ENCODE measurements around the gene SH3GLB1. TPM values are rescaled to one million over a fixed set of nuclear protein-coding genes. Genes with fewer than 3 reads are reported as not detected.
A peak's percentile ranks its signal among the peaks of the same experiment; 100 is the strongest.

Gene SH3GLB1
- total and polyA plus RNA-seq, 2 of the 13 experiments (the other 11 are each of a cell fraction or from before 2014, with no cell fraction given): 26.0 to 41.5 TPM

- Histone ChIP-seq H3K27ac (ENCODE audit: extremely low read length, insufficient read depth, low read length) (peak overlapping the region; percentile 33), H2AFZ (ENCODE audit: low read length) (no peak overlapping the region), H3K27me3 (ENCODE audit: control insufficient read depth in 1 of 2, insufficient read depth in 2 of 2, low read length in 2 of 2) (no peaks in the 10 kb centered on the region), H4K20me1 (ENCODE audit: insufficient read depth, low read length) (no peaks in the 10 kb centered on the region), H3K36me3 (replicated peaks in 1 of 2; ENCODE audit: control insufficient read depth in 1 of 2, insufficient read depth in 2 of 2, low read length in 2 of 2) (no peaks in the 10 kb centered on the region), H3K4me3 (replicated peaks in 1 of 3; ENCODE audit: insufficient read depth in 1 of 3, low read depth in 2 of 3, low read length in 3 of 3) (no peak overlapping the region), H3K4me1 (ENCODE audit: insufficient read depth, low read length) (peaks cover 44% of the 10 kb centered on the region), H3K79me2 (ENCODE audit: insufficient read depth, low read length) (no peaks in the 10 kb centered on the region), H3K4me2 (ENCODE audit: low read depth, low read length) (peak overlapping the region; percentile 36; the same call in 1 of the 2 replicates), H3K9ac (ENCODE audit: insufficient read depth, low read depth, low read length) (no peak overlapping the region), H3K9me3 (ENCODE audit: low read length) (no peaks in the 10 kb centered on the region)
- intact Hi-C loops (cut with micrococcal nuclease; ENCODE audit: unreplicated experiment) (no loop called here), in situ Hi-C loops (cut with HindIII; ENCODE audit: extremely low pct_ligation_motif_present, low pct_unique_long_range_greater_than_20kb) (no loop called here)
- ATAC-seq (peak; percentile 6; the same call in 1 of the 3 replicates), DNase-seq (ENCODE audit: low spot score) (peak; percentile 78), FAIRE-seq (peak; percentile 50)
- no TSS peak for BruUV-seq (replicated peaks)
- POLR2A ChIA-PET: interaction anchor here (1.0 to 1.6 kb wide), 3 partner anchors 11 to 23 kb away, joined by 3 to 17 read pairs (median 3); no protein-coding TSS in a partner anchor
- CTCF ChIA-PET (ENCODE audit: low intra/inter-chr PET ratio, low total read pairs): no interaction called here
- 79% methylated on average over 6 of the region's 6 CpGs for WGBS (ENCODE audit: low lambda C conversion rate)
- TF ChIP-seq ZNF530 (CRISPR knock-in tag; IDR thresholded peaks at IDR 0.05; ENCODE audit: low read depth) (no peak), SMYD3 (CRISPR knock-in tag; IDR thresholded peaks at IDR 0.05) (no peak), ZFP36 (IDR thresholded peaks at IDR 0.05; ENCODE audit: borderline replicate concordance, low read depth, low read length, partially characterized antibody) (no peak), ZBTB49 (CRISPR knock-in tag; IDR thresholded peaks at IDR 0.05; ENCODE audit: borderline replicate concordance) (no peak), ZNF232 (CRISPR knock-in tag; IDR thresholded peaks at IDR 0.05; ENCODE audit: borderline replicate concordance) (no peak), AGO1 (IDR thresholded peaks at IDR 0.05; ENCODE audit: low read depth, low read length, poor library complexity, severe bottlenecking) (no peak), CHD4 (IDR thresholded peaks at IDR 0.05; ENCODE audit: borderline replicate concordance, low read length) (no peak), FOXP4 (CRISPR knock-in tag; IDR thresholded peaks at IDR 0.05) (peak; percentile 47)
- TF ChIP-seq, protein P1, sequence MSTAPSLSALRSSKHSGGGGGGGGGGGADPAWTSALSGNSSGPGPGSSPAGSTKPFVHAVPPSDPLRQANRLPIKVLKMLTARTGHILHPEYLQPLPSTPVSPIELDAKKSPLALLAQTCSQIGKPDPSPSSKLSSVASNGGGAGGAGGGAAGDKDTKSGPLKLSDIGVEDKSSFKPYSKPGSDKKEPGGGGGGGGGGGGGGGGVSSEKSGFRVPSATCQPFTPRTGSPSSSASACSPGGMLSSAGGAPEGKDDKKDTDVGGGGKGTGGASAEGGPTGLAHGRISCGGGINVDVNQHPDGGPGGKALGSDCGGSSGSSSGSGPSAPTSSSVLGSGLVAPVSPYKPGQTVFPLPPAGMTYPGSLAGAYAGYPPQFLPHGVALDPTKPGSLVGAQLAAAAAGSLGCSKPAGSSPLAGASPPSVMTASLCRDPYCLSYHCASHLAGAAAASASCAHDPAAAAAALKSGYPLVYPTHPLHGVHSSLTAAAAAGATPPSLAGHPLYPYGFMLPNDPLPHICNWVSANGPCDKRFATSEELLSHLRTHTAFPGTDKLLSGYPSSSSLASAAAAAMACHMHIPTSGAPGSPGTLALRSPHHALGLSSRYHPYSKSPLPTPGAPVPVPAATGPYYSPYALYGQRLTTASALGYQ (CRISPR knock-in tag; IDR thresholded peaks at IDR 0.05): no peak
- TF ChIP-seq, protein P2, sequence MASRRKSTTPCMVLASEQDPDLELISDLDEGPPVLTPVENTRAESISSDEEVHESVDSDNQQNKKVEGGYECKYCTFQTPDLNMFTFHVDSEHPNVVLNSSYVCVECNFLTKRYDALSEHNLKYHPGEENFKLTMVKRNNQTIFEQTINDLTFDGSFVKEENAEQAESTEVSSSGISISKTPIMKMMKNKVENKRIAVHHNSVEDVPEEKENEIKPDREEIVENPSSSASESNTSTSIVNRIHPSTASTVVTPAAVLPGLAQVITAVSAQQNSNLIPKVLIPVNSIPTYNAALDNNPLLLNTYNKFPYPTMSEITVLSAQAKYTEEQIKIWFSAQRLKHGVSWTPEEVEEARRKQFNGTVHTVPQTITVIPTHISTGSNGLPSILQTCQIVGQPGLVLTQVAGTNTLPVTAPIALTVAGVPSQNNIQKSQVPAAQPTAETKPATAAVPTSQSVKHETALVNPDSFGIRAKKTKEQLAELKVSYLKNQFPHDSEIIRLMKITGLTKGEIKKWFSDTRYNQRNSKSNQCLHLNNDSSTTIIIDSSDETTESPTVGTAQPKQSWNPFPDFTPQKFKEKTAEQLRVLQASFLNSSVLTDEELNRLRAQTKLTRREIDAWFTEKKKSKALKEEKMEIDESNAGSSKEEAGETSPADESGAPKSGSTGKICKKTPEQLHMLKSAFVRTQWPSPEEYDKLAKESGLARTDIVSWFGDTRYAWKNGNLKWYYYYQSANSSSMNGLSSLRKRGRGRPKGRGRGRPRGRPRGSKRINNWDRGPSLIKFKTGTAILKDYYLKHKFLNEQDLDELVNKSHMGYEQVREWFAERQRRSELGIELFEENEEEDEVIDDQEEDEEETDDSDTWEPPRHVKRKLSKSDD (CRISPR knock-in tag; IDR thresholded peaks at IDR 0.05; ENCODE audit: low read depth): no peak
- TF ChIP-seq, protein P3, sequence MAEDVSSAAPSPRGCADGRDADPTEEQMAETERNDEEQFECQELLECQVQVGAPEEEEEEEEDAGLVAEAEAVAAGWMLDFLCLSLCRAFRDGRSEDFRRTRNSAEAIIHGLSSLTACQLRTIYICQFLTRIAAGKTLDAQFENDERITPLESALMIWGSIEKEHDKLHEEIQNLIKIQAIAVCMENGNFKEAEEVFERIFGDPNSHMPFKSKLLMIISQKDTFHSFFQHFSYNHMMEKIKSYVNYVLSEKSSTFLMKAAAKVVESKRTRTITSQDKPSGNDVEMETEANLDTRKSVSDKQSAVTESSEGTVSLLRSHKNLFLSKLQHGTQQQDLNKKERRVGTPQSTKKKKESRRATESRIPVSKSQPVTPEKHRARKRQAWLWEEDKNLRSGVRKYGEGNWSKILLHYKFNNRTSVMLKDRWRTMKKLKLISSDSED (CRISPR knock-in tag; IDR thresholded peaks at IDR 0.05): no peak
Observed at GRCh38 chr1:86788300-86789206, 84.2 kb downstream of the SH3GLB1 start.
